ENCODE results near the gene TRNP1. TPM values are rescaled to one million over a fixed set of nuclear protein-coding genes. Genes with fewer than 3 reads are reported as not detected.

The TRNP1 gene
- total and polyA plus RNA-seq, 2 of the 4 experiments (the other 2 are of a cell fraction), result 63.3 to 91.6 TPM

- intact Hi-C loops (cut with micrococcal nuclease) (no loop called here), dilution Hi-C loops (cut with HindIII; ENCODE audit: low sequenced_read_pairs, unreplicated experiment) (no loop called here), in situ Hi-C loops (cut with MboI; ENCODE audit: low sequenced_read_pairs) (no loop called here)
- H3K14ac ChIP-seq (replicated peaks; ENCODE audit: low read depth, low read length), result no peak overlapping the region
- DNase-seq (no peak), ATAC-seq (ENCODE audit: low read depth) (no peak)
- H4K5ac ChIP-seq (ENCODE audit: low read depth, low read length), result no peak overlapping the region
- no peak overlapping the region for H2BK120ac ChIP-seq (ENCODE audit: low read depth, low read length)
- H3K18ac ChIP-seq (ENCODE audit: low read depth, low read length), result no peak overlapping the region
- 0 out of 2 replicates have a peak, but pooled peaks cover 2% of the 10 kb centered on the region for H3K9me1 ChIP-seq (ENCODE audit: insufficient read depth, low read length)
- no peaks in the 10 kb centered on the region for H3K27me3 ChIP-seq (ENCODE audit: control insufficient read depth, insufficient read depth, low read length)
- no peak overlapping the region for H2AFZ ChIP-seq (replicated peaks; ENCODE audit: low read length, poor library complexity)
- H3K4me3 ChIP-seq (ENCODE audit: insufficient read depth, low read depth, low read length), result no peak overlapping the region
- H3K27ac ChIP-seq (ENCODE audit: insufficient read depth, low read length), result no peak overlapping the region
- no peak overlapping the region for H2AK9ac ChIP-seq (replicated peaks; ENCODE audit: low read depth, low read length, poor library complexity)
- H3K4ac ChIP-seq (ENCODE audit: low read depth, low read length), result no peak overlapping the region
- H2BK5ac ChIP-seq (ENCODE audit: low read depth, low read length, poor library complexity, severe bottlenecking), result no peak overlapping the region
- H4K91ac ChIP-seq (ENCODE audit: insufficient read depth, low read depth, low read length), result no peak overlapping the region
- no peak overlapping the region for H2AK5ac ChIP-seq (ENCODE audit: low read depth, low read length)
- ChIA-PET CTCF (no interaction called here), POLR2A (ENCODE audit: unreplicated experiment) (no interaction called here)
- H2BK20ac ChIP-seq (ENCODE audit: low read depth, low read length), result no peak overlapping the region
- BruUV-seq (replicated peaks), result no TSS peak
- H3K9me3 ChIP-seq (ENCODE audit: control insufficient read depth, insufficient read depth, low read length), result no peaks in the 10 kb centered on the region
- H3K4me2 ChIP-seq (ENCODE audit: low read depth, low read length), result no peak overlapping the region
- no peak overlapping the region for H4K8ac ChIP-seq (ENCODE audit: low read depth in 2 of 2, low read length in 2 of 2)
- no peaks in the 10 kb centered on the region for H3K36me3 ChIP-seq (ENCODE audit: control insufficient read depth, insufficient read depth, low read length)
- no peak overlapping the region for H3K56ac ChIP-seq (ENCODE audit: extremely low read depth, insufficient read depth, low read length)
- no peaks in the 10 kb centered on the region for H4K20me1 ChIP-seq (ENCODE audit: insufficient read depth, low read length)
- H3K9ac ChIP-seq (ENCODE audit: low read depth, low read length), result no peak overlapping the region
- TF ChIP-seq RFX5 (IDR thresholded peaks at IDR 0.05; ENCODE audit: low read depth, low read length), result no peak
- TF ChIP-seq POLR2A (IDR thresholded peaks at IDR 0.05; ENCODE audit: low read depth, low read length), result no peak
- TF ChIP-seq CHD1 (IDR thresholded peaks at IDR 0.05; ENCODE audit: low read depth, low read length), result no peak
- TF ChIP-seq USF2 (IDR thresholded peaks at IDR 0.05; ENCODE audit: low read depth, low read length), result no peak
- TF ChIP-seq SMC3 (IDR thresholded peaks at IDR 0.05; ENCODE audit: low read depth, low read length), result no peak
- no peak for TF ChIP-seq RAD21 (IDR thresholded peaks at IDR 0.05; ENCODE audit: low read length)
- TF ChIP-seq RCOR1 (IDR thresholded peaks at IDR 0.05; ENCODE audit: insufficient replicate concordance, low read length), result no peak
- TF ChIP-seq BHLHE40 (IDR thresholded peaks at IDR 0.05; ENCODE audit: low read depth, low read length), result no peak
- no peak for TF ChIP-seq CTCF (conservative IDR thresholded peaks at IDR 0.05; ENCODE audit: low read depth, low read length)
- no peak for TF ChIP-seq FOS (IDR thresholded peaks at IDR 0.05; ENCODE audit: low read depth, low read length)
- H3K23ac ChIP-seq (ENCODE audit: low read depth, low read length), result no peak overlapping the region
- H3K4me1 ChIP-seq (ENCODE audit: control insufficient read depth, insufficient read depth, low read length), result peaks cover 2% of the 10 kb centered on the region; the same call in 1 of the 2 replicates
- peaks cover under 1 to 2% of the 10 kb centered on the region in 2 experiments; a peak in 3 of 4 replicates for H3K79me1 ChIP-seq (ENCODE audit: low read depth in 1 of 2, low read length in 2 of 2)
- no peak overlapping the region for H2BK15ac ChIP-seq (ENCODE audit: low read depth, low read length)
- WGBS, 2 experiments (ENCODE audit: extremely low coverage in 2 of 2, insufficient read length in 1 of 2), result no CpG with 5 or more reads among the region's 4 CpGs
Measured at GRCh38 chr1:27017207-27017606, 23.7 kb downstream of the TRNP1 start.
